Esophagus (tissue), 2 donors: ENCODE results near the gene ZNF239. TPM values are rescaled to one million over a fixed set of nuclear protein-coding genes. Genes with fewer than 3 reads are reported as not detected.
"Not testable (repeated sequence)": the region's sequence is repeated elsewhere in the genome, so short reads cannot be mapped to it uniquely, and the experiment has no call there.

ENCODE experiments used
- H3K27ac ChIP-seq, 2 donors: one replicate each; pipeline ENCODE4 v1.5.1; 2013; ENCODE audit warnings: low read depth in 2 of 2, mild to moderate bottlenecking in 2 of 2, inconsistent platforms in 1 of 2, low read length in 1 of 2, moderate library complexity in 1 of 2
- H3K27me3 ChIP-seq, 2 donors: one replicate each; pipeline ENCODE4 v1.6.1; 2013; ENCODE audit warnings: low read length in 2 of 2, control low read depth in 1 of 2, mild to moderate bottlenecking in 1 of 2; ENCODE audit not compliant: insufficient read depth in 2 of 2, control insufficient read depth in 1 of 2
- H3K36me3 ChIP-seq, 2 donors: one replicate each; pipeline ENCODE4 v1.6.1; 2013; ENCODE audit warnings: low read length in 1 of 2; ENCODE audit not compliant: control insufficient read depth in 2 of 2, insufficient read depth in 2 of 2
- H3K4me1 ChIP-seq, 2 donors: one replicate each; pipeline ENCODE4 v1.6.1; 2013; ENCODE audit warnings: low read length in 1 of 2; ENCODE audit not compliant: control insufficient read depth in 2 of 2, insufficient read depth in 2 of 2
- H3K4me3 ChIP-seq, 2 donors: one replicate each; pipeline ENCODE4 v1.5.1; 2013; ENCODE audit warnings: low read length in 2 of 2, mild to moderate bottlenecking in 2 of 2, low read depth in 1 of 2, moderate library complexity in 1 of 2
- H3K9me3 ChIP-seq, 2 donors: one replicate each; pipeline ENCODE4 v1.6.1; 2013; ENCODE audit warnings: mild to moderate bottlenecking in 2 of 2, low read depth in 1 of 2, low read length in 1 of 2, moderate library complexity in 1 of 2; ENCODE audit not compliant: control insufficient read depth in 2 of 2, insufficient read depth in 1 of 2
- WGBS, 2 donors: extraction: QIAGEN DNeasy Blood & Tissue Kit; methylation state at CpG; one replicate each; pipeline ENCODE4 v1.1.7; 2013; 5-methylcytosine and 5-hydroxymethylcytosine counted together
- polyA plus RNA-seq, 2 donors: library from polyadenylated mRNA; stranded (reverse); fragments of 200-250 nt; gene quantifications; one replicate each; pipeline ENCODE4 v1.2.3, GENCODE V29; 2013
- donor health status: healthy with polysubstance abuse.
- donor health status: Bipolar disorder and iron deficiency.

Gene ZNF239
- polyA plus RNA-seq, 2 donors = 0.61 to 0.72 TPM

DNA sequence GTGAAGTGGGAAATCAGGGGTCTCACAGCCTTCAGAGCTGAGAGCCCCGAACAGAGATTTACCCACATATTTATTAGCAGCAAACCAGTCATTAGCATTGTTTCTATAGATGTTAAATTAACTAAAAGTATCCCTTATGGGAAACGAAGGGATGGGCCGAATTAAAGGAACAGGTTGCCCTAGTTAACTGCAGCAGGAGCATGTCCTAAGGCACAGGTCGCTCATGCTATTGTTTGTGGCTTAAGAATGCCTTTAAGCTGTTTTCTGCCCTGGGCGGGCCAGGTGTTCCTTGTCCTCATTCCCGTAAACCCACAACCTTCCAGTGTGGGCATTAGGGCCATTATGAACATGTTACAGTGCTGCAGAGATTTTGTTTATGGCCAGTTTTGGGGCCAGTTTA is 27.2 kb upstream of the ZNF239 start:
- not testable (repeated sequence) for H3K36me3 ChIP-seq, H3K9me3 ChIP-seq, H3K27ac ChIP-seq, H3K4me1 ChIP-seq, H3K4me3 ChIP-seq, H3K27me3 ChIP-seq
- 76 to 87% methylated on average over 6 of the region's 6 CpGs for WGBS, 2 donors

DNA sequence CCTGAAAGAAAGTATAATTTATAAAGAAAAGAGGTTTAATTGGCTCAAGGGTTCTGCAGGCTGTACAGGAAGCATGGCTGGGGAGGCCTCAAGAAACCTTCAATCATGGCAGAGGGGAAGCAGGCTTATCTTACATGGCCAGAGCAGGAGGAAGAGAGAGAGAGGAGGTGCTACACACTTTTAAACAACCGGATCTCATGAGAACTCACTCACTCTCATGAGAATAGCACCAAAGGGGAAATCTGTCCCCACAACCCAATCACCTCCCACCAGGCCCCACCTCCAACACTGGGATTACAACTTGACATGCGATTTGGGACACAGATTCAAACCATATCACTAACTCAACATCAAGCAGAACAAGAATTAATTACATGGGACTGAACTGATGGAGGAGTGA is 24.9 kb upstream of the ZNF239 start:
- Histone ChIP-seq H3K4me3 (no peak overlapping the region), H3K36me3 (no peaks in the 10 kb centered on the region), H3K27ac (no peak overlapping the region), H3K9me3 (no peaks in the 10 kb centered on the region), H3K27me3 (no peaks in the 10 kb centered on the region), H3K4me1 (peaks cover 2 to 6% of the 10 kb centered on the region in 2 donors)
- WGBS, 2 donors = 72 to 73% methylated on average over 2 of the region's 2 CpGs

DNA sequence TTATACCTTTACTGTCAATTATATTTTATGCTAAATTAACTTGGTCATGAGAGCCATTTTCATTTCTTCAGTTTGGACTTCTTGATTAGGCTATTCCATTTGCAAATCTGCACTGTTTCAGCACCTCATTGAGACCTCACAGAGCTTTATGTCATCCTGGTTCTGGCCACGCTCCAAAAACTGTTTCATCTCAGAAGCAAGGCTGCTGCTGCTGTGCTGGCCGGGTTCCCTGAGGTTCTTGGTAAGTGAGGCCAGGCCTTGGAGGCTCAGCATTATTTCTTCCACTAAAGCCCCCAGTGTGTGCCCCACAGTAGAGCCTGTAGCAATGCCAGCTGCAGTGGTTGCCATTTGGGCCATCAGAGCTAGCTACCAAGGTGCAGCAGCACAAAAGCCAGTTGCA is 24.0 kb upstream of the ZNF239 start:
- Histone ChIP-seq H3K27ac (no peak overlapping the region), H3K36me3 (no peaks in the 10 kb centered on the region), H3K4me1 (peaks cover 2 to 6% of the 10 kb centered on the region in 2 donors), H3K9me3 (no peaks in the 10 kb centered on the region), H3K27me3 (no peaks in the 10 kb centered on the region), H3K4me3 (no peak overlapping the region)
- WGBS, 2 donors = 51 to 69% methylated on average over 2 of the region's 2 CpGs

DNA sequence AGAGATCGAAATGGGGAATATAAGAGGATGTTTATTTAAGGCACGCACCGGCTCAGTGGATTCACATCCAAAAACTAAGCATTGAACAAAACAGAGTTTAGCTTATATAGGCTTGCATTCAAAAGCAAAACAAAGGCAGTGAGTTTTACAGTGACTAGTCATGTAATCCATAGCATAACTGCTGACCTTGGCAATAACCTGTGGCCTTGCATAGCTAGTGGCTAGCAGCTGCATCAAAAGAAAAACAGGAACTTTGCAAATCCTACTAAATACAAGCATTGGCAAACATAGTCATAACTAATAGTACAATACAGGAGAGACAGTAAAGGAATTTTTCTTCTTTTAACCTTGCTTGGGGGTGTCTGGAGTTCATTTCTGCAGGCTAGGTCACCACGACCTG is 22.1 kb upstream of the ZNF239 start:
- no peaks in the 10 kb centered on the region for H3K36me3 ChIP-seq
- no peak overlapping the region for H3K27ac ChIP-seq
- H3K27me3 ChIP-seq = no peaks in the 10 kb centered on the region
- peaks cover 0 to 3% of the 10 kb centered on the region in 2 donors for H3K9me3 ChIP-seq
- H3K4me3 ChIP-seq = no peak overlapping the region
- 58 to 70% methylated on average over 4 of the region's 4 CpGs for WGBS, 2 donors
- peaks cover 2 to 6% of the 10 kb centered on the region in 2 donors for H3K4me1 ChIP-seq

DNA sequence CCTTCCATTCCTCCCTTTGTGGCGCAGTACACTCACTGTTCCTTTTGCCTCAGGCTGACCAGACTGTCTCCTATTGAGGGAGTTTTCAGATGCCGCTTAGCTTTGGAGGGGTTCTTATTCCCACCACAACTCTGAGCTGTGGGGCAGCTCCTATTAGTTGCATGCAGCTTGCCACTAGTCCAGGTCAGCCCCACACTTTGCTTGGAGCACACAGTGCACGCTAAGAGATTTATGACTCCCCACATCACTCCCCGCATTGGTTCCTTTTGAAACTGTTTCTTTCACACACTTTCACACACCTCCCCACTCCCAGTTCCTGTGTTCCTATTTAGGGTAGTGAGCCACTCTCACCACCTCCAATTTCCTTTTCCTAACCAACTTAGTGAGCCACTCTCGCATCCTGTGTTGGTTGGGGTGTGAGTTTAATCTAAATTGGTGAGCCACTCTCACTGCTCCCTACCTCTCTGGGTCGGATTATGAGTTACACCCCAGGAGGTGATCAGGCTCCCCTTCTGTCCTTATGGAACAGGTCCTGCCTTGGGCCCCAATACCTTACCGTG is 21.4 kb upstream of the ZNF239 start:
- Histone ChIP-seq H3K27ac (no peak overlapping the region), H3K27me3 (no peaks in the 10 kb centered on the region), H3K9me3 (peaks cover 0 to 5% of the 10 kb centered on the region in 2 donors), H3K4me3 (no peak overlapping the region), H3K36me3 (no peaks in the 10 kb centered on the region), H3K4me1 (peaks cover 2 to 6% of the 10 kb centered on the region in 2 donors)
- 58 to 73% methylated on average over 7 of the region's 7 CpGs for WGBS, 2 donors

DNA sequence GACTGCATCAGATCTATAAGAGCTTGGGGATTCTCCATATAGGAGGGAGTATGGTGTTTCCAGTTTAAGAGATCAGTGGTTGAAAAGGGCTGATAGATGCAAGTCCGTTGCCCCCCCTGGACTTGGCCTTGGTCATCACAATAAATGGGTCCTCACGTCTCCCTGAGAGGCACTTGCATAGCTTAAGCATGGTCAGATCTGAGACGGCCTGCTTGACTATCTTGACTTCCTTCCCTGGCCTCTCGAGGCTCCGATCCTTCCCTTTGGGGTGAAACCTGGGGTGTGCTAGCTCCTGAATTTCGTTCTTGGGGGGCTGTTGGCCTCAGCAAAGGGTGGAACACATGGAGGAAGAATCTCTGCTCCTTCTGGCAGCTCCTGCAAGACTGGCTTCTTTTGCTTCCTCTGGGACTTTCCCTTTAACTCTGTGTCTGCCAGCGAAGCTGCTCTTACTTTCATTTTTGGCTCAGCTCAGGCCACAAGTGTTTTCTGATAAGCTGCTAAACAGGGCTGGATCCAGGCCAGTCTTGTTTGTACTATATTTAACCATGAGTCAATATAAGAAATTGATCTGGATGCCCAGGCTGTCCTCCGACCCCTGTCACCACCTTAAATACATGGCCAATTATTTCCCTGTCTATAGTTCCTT is 20.7 kb upstream of the ZNF239 start:
- H3K27ac ChIP-seq = no peak overlapping the region
- H3K9me3 ChIP-seq = peaks cover 0 to 5% of the 10 kb centered on the region in 2 donors
- no peaks in the 10 kb centered on the region for H3K36me3 ChIP-seq
- no peaks in the 10 kb centered on the region for H3K27me3 ChIP-seq
- 19 to 32% methylated on average over 8 of the region's 8 CpGs for WGBS, 2 donors
- peaks cover 2 to 6% of the 10 kb centered on the region in 2 donors for H3K4me1 ChIP-seq
- H3K4me3 ChIP-seq = peak overlapping the region in 1 of 2 donors; percentile 13

DNA sequence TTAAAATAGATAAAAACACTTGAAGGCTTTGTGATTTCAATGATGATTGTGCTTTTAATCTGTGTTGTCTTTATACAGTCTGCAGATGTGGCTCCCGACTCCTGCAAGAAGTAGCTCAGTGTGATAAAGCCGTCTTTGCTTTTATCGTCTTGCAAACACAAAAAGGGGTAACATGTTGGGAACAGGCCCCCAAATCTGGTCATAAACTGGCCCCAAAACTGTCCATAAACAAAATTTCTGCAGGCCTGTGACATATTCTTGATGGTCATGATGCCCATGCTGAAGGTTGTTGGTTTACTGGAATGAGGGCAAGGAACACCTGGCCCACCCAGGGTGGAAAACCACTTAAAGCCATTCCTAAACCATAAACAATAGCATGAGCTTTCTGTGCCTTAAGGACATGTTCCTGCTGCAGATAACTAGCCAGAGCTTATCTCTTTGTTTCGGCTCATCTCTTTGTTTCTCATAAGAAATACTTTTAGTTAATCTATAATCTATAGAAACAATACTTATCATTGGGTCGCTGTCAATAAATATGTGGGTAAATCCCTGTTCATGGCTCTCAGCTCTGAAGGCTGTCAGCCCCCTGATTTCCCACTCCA is 17.0 kb upstream of the ZNF239 start:
- H3K9me3 ChIP-seq = peaks cover 0 to 5% of the 10 kb centered on the region in 2 donors
- no peaks in the 10 kb centered on the region for H3K36me3 ChIP-seq
- WGBS, 2 donors = 83 to 90% methylated on average over 5 of the region's 5 CpGs
- H3K27me3 ChIP-seq = no peaks in the 10 kb centered on the region
- no peak overlapping the region for H3K4me3 ChIP-seq
- H3K27ac ChIP-seq = no peak overlapping the region
- peaks cover 2 to 6% of the 10 kb centered on the region in 2 donors for H3K4me1 ChIP-seq

DNA sequence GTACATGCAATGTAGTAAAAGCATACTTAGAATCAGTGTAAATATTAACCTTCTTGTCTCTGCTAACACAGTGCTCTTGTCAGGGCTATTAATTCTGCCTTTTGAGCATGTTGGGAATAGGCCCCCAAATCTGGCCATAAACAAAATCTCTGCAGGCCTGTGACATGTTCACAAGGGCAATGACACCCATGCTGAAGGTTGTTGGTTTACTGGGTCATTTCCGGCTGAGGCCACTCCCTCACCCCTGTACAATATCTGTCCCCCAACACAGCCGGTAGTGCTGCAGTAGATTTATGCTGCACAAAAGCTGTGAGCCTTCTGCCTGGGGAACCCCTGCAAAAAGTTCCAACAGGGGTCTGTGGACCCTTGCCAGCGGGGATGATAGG is 12.3 kb upstream of the ZNF239 start:
- not testable (repeated sequence) for H3K4me1 ChIP-seq, H3K27me3 ChIP-seq, H3K27ac ChIP-seq, H3K36me3 ChIP-seq, H3K9me3 ChIP-seq, H3K4me3 ChIP-seq
- WGBS, 2 donors = 61 to 65% methylated on average over 3 of the region's 3 CpGs

DNA sequence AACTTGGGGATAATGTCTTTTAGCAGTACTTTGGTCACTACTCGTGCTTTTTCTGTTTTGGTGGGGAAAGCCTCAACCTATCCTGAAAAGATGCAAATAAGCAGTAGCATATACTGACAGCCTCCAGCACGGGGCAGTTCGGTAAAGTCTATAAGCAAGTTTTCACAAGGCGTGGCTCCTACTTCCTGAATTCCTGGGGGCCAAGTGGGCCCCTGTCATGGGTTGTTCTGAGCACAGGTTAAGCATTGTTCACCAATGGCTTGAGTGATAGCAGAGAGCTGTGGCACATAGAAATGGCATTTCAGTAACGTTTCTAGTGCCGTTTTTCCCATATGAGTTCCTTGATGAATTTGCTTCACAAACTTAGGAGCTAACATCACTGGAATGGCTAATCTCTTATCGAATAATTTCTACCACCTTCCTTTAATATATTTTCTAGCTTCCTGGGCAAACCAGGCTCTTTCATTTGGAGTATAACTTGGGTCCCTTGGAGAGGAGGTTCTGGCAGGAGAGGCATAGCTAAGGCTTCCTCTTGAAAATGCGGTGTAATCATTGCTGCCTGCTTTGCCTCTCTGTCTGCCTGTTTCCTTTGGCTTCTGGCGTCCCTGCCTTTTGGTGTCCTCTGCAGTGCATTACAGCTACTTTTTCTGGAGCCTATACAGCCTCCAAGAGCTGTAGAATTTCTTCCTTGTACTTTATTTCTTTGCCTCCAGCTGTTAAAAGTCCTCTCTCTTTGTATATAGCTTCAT is 11.7 kb upstream of the ZNF239 start:
- H3K27me3 ChIP-seq = no peaks in the 10 kb centered on the region
- 67 to 69% methylated on average over 9 of the region's 9 CpGs for WGBS, 2 donors
- H3K27ac ChIP-seq = no peak overlapping the region
- H3K4me3 ChIP-seq = no peak overlapping the region
- H3K36me3 ChIP-seq = no peaks in the 10 kb centered on the region
- no peaks in the 10 kb centered on the region for H3K9me3 ChIP-seq
- no peaks in the 10 kb centered on the region for H3K4me1 ChIP-seq
